K562 (cell line): Measurements from ENCODE around the gene SNRNP48. TPM values are rescaled to one million over a fixed set of nuclear protein-coding genes. Genes with fewer than 3 reads are reported as not detected.

Experiments
- CBFB ChIP-seq: sonication (generic); formaldehyde crosslinking; IDR thresholded peaks from 2 replicates; pipeline ENCODE4 v1.4.0; 2020; ENCODE audit warnings: mild to moderate bottlenecking, missing genetic modification reagents
- FOXK1 ChIP-seq: sonication (generic); formaldehyde crosslinking; IDR thresholded peaks from 2 replicates; pipeline ENCODE4 v1.8.0; 2022; ENCODE audit warnings: missing genetic modification reagents, mild to moderate bottlenecking, borderline replicate concordance
- IFI16 ChIP-seq: fragments of 250-450 bp; sonication (Bioruptor Pico); IDR thresholded peaks from 2 replicates; pipeline ENCODE4 v2.1.2; 2022; ENCODE audit warnings: mild to moderate bottlenecking, inconsistent platforms
- NFIC ChIP-seq: fragments of 450-650 bp; IDR thresholded peaks from 2 replicates; pipeline ENCODE4 v1.6.1; 2017; ENCODE audit warnings: mild to moderate bottlenecking, inconsistent platforms
- TRIM28 ChIP-seq: fragments of 450-650 bp; IDR thresholded peaks from 2 replicates; pipeline ENCODE4 v1.6.1; 2017
- ZBTB8A ChIP-seq: fragments of 450-650 bp; IDR thresholded peaks from 2 replicates; pipeline ENCODE4 v1.6.1; 2018; ENCODE audit warnings: mild to moderate bottlenecking, moderate library complexity; ENCODE audit not compliant: partially characterized antibody
- ZNF408 ChIP-seq: fragments of 250-450 bp; sonication (Bioruptor Pico); IDR thresholded peaks from 2 replicates; pipeline ENCODE4 v1.4.0; 2020; ENCODE audit warnings: low read depth, mild to moderate bottlenecking, moderate library complexity
- polyA plus RNA-seq, 8 experiments: library from polyadenylated mRNA; depleted of rRNA in 4 of 8; stranded (reverse) in 5 of 8; unstranded in 3 of 8; fragments of >200 nt; fragmentation: Nextera tagmentation in 2 of 8; fragmentation: Illumina TruSeq in 1 of 8; extraction: Ambion mirVana in 2 of 8; extraction: Trizol in 1 of 8; gene quantifications; 2 replicates each; pipeline versions ENCODE4 v1.2.1 to v1.2.3, GENCODE V29; 2011 to 2014; ENCODE audit warnings: inconsistent platforms in 1 of 8, missing spikeins in 1 of 8
- total RNA-seq, 7 experiments: library from RNA; depleted of rRNA in 6 of 7; stranded (reverse); fragments of >200 nt in 6 of 7; fragmentation: Illumina TruSeq in 2 of 7; extraction: Trizol in 2 of 7; gene quantifications; 2 replicates each; pipeline versions ENCODE4 v1.2.1 to v1.2.3, GENCODE V29; 2011 to 2021; ENCODE audit warnings: low replicate concordance in 1 of 7
- TF ChIP-seq, protein P1 (sequence below): fragments of 250-450 bp; sonication (Bioruptor Pico); IDR thresholded peaks from 2 replicates; pipeline ENCODE4 v1.8.0; 2021; ENCODE audit warnings: mild to moderate bottlenecking, moderate library complexity
- TF ChIP-seq, protein P2 (sequence below): fragments of 250-450 bp; sonication (Bioruptor Pico); IDR thresholded peaks from 2 replicates; pipeline ENCODE4 v1.4.0; 2020; ENCODE audit warnings: mild to moderate bottlenecking, moderate library complexity, borderline replicate concordance
- TF ChIP-seq, protein P3 (sequence below): sonication (generic); formaldehyde crosslinking; IDR thresholded peaks from 2 replicates; pipeline ENCODE4 v1.8.0; 2022; ENCODE audit warnings: missing genetic modification reagents, mild to moderate bottlenecking, borderline replicate concordance
- TF ChIP-seq, protein P4 (sequence below): sonication (generic); formaldehyde crosslinking; IDR thresholded peaks from 2 replicates; pipeline ENCODE4 v1.8.0; 2023; ENCODE audit warnings: missing genetic modification reagents, mild to moderate bottlenecking, borderline replicate concordance

Gene SNRNP48
- total and polyA plus RNA-seq, 9 of the 15 experiments (the other 6 are each of a cell fraction or from before 2014, with no cell fraction given) = 6.2 to 32.9 (median 18.6) TPM

DNA sequence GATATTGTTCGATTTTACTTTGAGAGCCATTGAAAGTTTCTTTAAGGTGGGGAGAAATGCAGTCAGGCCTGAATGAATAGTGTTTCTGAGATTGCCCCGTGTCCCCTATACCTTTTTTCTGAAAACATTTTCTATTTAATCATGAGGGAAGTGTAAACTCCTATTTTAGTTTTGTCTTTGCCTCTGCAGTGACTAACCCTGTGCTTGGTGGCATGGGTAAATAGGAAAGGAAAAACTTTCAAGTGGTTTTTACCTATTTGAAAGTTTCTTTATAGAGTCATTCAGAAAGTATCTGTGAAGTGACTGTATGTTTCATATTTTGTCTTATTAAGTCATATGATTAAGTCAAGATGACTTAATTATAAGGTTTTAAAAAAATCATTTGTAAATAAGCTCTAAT is 14.5 kb downstream of the SNRNP48 start (continued):
- TF ChIP-seq ZBTB8A (no peak), TRIM28 (no peak), NFIC (no peak), ZNF408 (CRISPR knock-in tag) (no peak), CBFB (no peak), IFI16 (CRISPR knock-in tag) (no peak), FOXK1 (CRISPR knock-in tag) (no peak)
- TF ChIP-seq, protein P1, sequence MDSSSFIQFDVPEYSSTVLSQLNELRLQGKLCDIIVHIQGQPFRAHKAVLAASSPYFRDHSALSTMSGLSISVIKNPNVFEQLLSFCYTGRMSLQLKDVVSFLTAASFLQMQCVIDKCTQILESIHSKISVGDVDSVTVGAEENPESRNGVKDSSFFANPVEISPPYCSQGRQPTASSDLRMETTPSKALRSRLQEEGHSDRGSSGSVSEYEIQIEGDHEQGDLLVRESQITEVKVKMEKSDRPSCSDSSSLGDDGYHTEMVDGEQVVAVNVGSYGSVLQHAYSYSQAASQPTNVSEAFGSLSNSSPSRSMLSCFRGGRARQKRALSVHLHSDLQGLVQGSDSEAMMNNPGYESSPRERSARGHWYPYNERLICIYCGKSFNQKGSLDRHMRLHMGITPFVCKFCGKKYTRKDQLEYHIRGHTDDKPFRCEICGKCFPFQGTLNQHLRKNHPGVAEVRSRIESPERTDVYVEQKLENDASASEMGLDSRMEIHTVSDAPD (CRISPR knock-in tag) = no peak
- TF ChIP-seq, protein P2, sequence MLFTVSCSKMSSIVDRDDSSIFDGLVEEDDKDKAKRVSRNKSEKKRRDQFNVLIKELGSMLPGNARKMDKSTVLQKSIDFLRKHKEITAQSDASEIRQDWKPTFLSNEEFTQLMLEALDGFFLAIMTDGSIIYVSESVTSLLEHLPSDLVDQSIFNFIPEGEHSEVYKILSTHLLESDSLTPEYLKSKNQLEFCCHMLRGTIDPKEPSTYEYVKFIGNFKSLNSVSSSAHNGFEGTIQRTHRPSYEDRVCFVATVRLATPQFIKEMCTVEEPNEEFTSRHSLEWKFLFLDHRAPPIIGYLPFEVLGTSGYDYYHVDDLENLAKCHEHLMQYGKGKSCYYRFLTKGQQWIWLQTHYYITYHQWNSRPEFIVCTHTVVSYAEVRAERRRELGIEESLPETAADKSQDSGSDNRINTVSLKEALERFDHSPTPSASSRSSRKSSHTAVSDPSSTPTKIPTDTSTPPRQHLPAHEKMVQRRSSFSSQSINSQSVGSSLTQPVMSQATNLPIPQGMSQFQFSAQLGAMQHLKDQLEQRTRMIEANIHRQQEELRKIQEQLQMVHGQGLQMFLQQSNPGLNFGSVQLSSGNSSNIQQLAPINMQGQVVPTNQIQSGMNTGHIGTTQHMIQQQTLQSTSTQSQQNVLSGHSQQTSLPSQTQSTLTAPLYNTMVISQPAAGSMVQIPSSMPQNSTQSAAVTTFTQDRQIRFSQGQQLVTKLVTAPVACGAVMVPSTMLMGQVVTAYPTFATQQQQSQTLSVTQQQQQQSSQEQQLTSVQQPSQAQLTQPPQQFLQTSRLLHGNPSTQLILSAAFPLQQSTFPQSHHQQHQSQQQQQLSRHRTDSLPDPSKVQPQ = no peak
- TF ChIP-seq, protein P3, sequence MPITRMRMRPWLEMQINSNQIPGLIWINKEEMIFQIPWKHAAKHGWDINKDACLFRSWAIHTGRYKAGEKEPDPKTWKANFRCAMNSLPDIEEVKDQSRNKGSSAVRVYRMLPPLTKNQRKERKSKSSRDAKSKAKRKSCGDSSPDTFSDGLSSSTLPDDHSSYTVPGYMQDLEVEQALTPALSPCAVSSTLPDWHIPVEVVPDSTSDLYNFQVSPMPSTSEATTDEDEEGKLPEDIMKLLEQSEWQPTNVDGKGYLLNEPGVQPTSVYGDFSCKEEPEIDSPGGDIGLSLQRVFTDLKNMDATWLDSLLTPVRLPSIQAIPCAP (CRISPR knock-in tag) = no peak
- TF ChIP-seq, protein P4, sequence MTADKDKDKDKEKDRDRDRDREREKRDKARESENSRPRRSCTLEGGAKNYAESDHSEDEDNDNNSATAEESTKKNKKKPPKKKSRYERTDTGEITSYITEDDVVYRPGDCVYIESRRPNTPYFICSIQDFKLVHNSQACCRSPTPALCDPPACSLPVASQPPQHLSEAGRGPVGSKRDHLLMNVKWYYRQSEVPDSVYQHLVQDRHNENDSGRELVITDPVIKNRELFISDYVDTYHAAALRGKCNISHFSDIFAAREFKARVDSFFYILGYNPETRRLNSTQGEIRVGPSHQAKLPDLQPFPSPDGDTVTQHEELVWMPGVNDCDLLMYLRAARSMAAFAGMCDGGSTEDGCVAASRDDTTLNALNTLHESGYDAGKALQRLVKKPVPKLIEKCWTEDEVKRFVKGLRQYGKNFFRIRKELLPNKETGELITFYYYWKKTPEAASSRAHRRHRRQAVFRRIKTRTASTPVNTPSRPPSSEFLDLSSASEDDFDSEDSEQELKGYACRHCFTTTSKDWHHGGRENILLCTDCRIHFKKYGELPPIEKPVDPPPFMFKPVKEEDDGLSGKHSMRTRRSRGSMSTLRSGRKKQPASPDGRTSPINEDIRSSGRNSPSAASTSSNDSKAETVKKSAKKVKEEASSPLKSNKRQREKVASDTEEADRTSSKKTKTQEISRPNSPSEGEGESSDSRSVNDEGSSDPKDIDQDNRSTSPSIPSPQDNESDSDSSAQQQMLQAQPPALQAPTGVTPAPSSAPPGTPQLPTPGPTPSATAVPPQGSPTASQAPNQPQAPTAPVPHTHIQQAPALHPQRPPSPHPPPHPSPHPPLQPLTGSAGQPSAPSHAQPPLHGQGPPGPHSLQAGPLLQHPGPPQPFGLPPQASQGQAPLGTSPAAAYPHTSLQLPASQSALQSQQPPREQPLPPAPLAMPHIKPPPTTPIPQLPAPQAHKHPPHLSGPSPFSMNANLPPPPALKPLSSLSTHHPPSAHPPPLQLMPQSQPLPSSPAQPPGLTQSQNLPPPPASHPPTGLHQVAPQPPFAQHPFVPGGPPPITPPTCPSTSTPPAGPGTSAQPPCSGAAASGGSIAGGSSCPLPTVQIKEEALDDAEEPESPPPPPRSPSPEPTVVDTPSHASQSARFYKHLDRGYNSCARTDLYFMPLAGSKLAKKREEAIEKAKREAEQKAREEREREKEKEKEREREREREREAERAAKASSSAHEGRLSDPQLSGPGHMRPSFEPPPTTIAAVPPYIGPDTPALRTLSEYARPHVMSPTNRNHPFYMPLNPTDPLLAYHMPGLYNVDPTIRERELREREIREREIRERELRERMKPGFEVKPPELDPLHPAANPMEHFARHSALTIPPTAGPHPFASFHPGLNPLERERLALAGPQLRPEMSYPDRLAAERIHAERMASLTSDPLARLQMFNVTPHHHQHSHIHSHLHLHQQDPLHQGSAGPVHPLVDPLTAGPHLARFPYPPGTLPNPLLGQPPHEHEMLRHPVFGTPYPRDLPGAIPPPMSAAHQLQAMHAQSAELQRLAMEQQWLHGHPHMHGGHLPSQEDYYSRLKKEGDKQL (CRISPR knock-in tag) = no peak
